Neural progenitor cell (in vitro differentiated cells): ENCODE data around the gene GAB2. TPM values are rescaled to one million over a fixed set of nuclear protein-coding genes. Genes with fewer than 3 reads are reported as not detected.

Experiments
- DNase-seq: peaks from one replicate; pipeline ENCODE4 v3.0.0-alpha.2; 2016; ENCODE audit warnings: low spot score
- H2AFZ ChIP-seq: fragments of 200-600 bp; sonication (generic); replicated peaks from 2 replicates; pipeline ENCODE4 v1.6.1; 2016; ENCODE audit warnings: antibody characterized with exemption
- H3F3A ChIP-seq: fragments of 200-600 bp; sonication (generic); 2 replicates; pipeline ENCODE4 v1.6.1; 2016; ENCODE audit warnings: antibody characterized with exemption, low read depth
- H3K27ac ChIP-seq: fragments of 200-600 bp; sonication (generic); 2 replicates; pipeline ENCODE4 v1.5.1; 2016; ENCODE audit warnings: mild to moderate bottlenecking
- H3K27me3 ChIP-seq: fragments of 200-600 bp; sonication (generic); 2 replicates; pipeline ENCODE4 v1.6.1; 2016; ENCODE audit warnings: mild to moderate bottlenecking, moderate library complexity
- H3K36me3 ChIP-seq: fragments of 200-600 bp; sonication (generic); 2 replicates; pipeline ENCODE4 v1.5.1; 2016
- H3K4me1 ChIP-seq: fragments of 200-600 bp; sonication (generic); 2 replicates; pipeline ENCODE4 v1.6.1; 2016; ENCODE audit warnings: mixed run types
- H3K4me2 ChIP-seq: fragments of 200-600 bp; sonication (generic); 2 replicates; pipeline ENCODE4 v1.6.1; 2016
- H3K4me3 ChIP-seq: fragments of 200-600 bp; sonication (generic); 2 replicates; pipeline ENCODE4 v1.5.1; 2016
- H3K79me2 ChIP-seq: fragments of 200-600 bp; sonication (generic); 2 replicates; pipeline ENCODE4 v1.6.1; 2016; ENCODE audit warnings: low read depth
- H3K9ac ChIP-seq: fragments of 200-600 bp; sonication (generic); 2 replicates; pipeline ENCODE4 v1.6.1; 2016
- H3K9me3 ChIP-seq: fragments of 200-600 bp; sonication (generic); 2 replicates; pipeline ENCODE4 v1.5.1; 2016; ENCODE audit warnings: low read depth
- H4K20me1 ChIP-seq: fragments of 200-600 bp; sonication (generic); 2 replicates; pipeline ENCODE4 v1.6.1; 2016; ENCODE audit warnings: low read depth
- H3K27ac Mint-ChIP-seq: 3 replicates; pipeline ENCODE4 v1.8.0; 2021; ENCODE audit warnings: mixed read lengths
- H3K27me3 Mint-ChIP-seq: 2 replicates; pipeline ENCODE4 v1.8.0; 2022; ENCODE audit warnings: low read depth, mild to moderate bottlenecking, inconsistent platforms, moderate library complexity, mixed read lengths; ENCODE audit not compliant: insufficient read depth
- H3K36me3 Mint-ChIP-seq: 3 replicates; pipeline ENCODE4 v1.8.0; 2021; ENCODE audit warnings: mixed read lengths
- H3K4me1 Mint-ChIP-seq: 3 replicates; pipeline ENCODE4 v1.8.0; 2021; ENCODE audit warnings: mixed read lengths
- H3K4me3 Mint-ChIP-seq: 3 replicates; pipeline ENCODE4 v1.8.0; 2021; ENCODE audit warnings: mild to moderate bottlenecking, moderate library complexity, mixed read lengths
- H3K9me3 Mint-ChIP-seq: 3 replicates; pipeline ENCODE4 v1.8.0; 2020; ENCODE audit warnings: mixed read lengths
- EZH2 ChIP-seq: fragments of 200-600 bp; sonication (generic); IDR thresholded peaks from 2 replicates; pipeline ENCODE4 v1.6.1; 2017; ENCODE audit warnings: antibody characterized with exemption, mild to moderate bottlenecking, moderate library complexity
- EZH2phosphoT487 ChIP-seq: fragments of 200-600 bp; sonication (generic); IDR thresholded peaks from 2 replicates; pipeline ENCODE4 v1.6.1; 2017; ENCODE audit warnings: antibody characterized with exemption
- total RNA-seq: library from RNA; depleted of rRNA; stranded (reverse); fragments of >200 nt; gene quantifications from 2 replicates; pipeline ENCODE4 v1.2.3, GENCODE V29; 2015; ENCODE audit warnings: low replicate concordance
- TF ChIP-seq, protein P1 (sequence below): fragments of 200-600 bp; sonication (generic); IDR thresholded peaks from 2 replicates; pipeline ENCODE4 v1.5.1; 2017; ENCODE audit warnings: antibody characterized with exemption, mild to moderate bottlenecking

Gene GAB2
- total RNA-seq, 1 donor from 2014 or later = 11.1 TPM

DNA sequence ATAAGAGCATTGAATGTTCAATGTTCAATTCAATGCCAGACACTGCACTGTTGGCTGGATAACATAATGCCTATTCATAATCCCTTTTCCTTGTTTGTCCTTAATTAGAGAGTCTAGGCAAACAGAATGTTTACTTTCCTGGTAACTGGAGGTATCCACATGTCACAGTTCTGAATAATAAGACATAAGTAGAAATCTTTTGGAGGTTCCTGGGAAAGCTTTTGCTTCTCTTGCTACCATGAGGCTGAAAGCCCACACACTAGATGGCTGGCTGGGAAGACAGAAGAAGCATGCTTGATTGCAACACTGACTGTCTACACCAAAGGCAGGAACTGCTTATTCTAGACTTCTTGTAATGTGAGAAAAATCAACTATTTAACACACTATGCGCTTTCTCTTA lies 79.5 kb downstream of the GAB2 start:
- TF ChIP-seq, protein P1, sequence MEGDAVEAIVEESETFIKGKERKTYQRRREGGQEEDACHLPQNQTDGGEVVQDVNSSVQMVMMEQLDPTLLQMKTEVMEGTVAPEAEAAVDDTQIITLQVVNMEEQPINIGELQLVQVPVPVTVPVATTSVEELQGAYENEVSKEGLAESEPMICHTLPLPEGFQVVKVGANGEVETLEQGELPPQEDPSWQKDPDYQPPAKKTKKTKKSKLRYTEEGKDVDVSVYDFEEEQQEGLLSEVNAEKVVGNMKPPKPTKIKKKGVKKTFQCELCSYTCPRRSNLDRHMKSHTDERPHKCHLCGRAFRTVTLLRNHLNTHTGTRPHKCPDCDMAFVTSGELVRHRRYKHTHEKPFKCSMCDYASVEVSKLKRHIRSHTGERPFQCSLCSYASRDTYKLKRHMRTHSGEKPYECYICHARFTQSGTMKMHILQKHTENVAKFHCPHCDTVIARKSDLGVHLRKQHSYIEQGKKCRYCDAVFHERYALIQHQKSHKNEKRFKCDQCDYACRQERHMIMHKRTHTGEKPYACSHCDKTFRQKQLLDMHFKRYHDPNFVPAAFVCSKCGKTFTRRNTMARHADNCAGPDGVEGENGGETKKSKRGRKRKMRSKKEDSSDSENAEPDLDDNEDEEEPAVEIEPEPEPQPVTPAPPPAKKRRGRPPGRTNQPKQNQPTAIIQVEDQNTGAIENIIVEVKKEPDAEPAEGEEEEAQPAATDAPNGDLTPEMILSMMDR = no peak
- TF ChIP-seq EZH2 = no peak
- no peak for TF ChIP-seq EZH2phosphoT487
- no peaks in the 10 kb centered on the region for H3K27me3 Mint-ChIP-seq

DNA sequence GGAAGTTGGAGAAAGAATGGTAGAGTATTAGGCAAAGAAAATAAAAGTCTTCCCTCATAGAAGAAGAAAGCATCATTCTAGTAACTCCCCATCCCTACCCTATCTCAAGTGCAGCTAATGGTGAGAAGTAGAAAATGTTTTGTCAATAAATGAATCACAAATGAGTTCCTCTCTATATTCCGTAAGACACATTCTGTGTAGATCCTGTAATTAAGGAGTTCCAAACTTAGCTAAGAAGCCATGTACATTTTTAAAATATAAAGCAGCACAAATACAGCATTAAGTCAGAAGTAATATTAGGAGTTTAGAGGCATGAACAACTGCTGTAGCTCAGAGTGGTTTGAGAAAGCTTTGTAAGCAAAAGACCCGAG lies 80.1 kb downstream of the GAB2 start:
- H4K20me1 ChIP-seq = no peaks in the 10 kb centered on the region
- no peak overlapping the region for H3K27ac ChIP-seq
- no peaks in the 10 kb centered on the region for H3K27me3 ChIP-seq
- H3K36me3 Mint-ChIP-seq = no peaks in the 10 kb centered on the region
- H3K4me1 ChIP-seq = peaks cover 8% of the 10 kb centered on the region
- TF ChIP-seq EZH2 = no peak
- no peak for TF ChIP-seq EZH2phosphoT487
- TF ChIP-seq, protein P1 = no peak
- H3K36me3 ChIP-seq = no peaks in the 10 kb centered on the region
- H3F3A ChIP-seq = peaks cover under 1% of the 10 kb centered on the region
- H3K4me1 Mint-ChIP-seq = no peaks in the 10 kb centered on the region
- no peak overlapping the region for H3K4me2 ChIP-seq
- H3K9me3 Mint-ChIP-seq = peaks cover 18% of the 10 kb centered on the region
- H3K9ac ChIP-seq = no peak overlapping the region
- H3K27ac Mint-ChIP-seq = no peak overlapping the region
- no peak overlapping the region for H3K4me3 ChIP-seq
- H3K79me2 ChIP-seq = peaks cover 13% of the 10 kb centered on the region
- H3K27me3 Mint-ChIP-seq = no peaks in the 10 kb centered on the region
- DNase-seq = no peak
- H3K9me3 ChIP-seq = no peaks in the 10 kb centered on the region
- H3K4me3 Mint-ChIP-seq = no peak overlapping the region
- H2AFZ ChIP-seq = no peak overlapping the region

More for the DNA sequence above, 79.5 kb downstream of the GAB2 start:
- no peak overlapping the region for H3K4me3 ChIP-seq
- no peak for DNase-seq
- no peak overlapping the region for H3K9ac ChIP-seq
- H3K27me3 ChIP-seq = no peaks in the 10 kb centered on the region
- H3K27ac ChIP-seq = no peak overlapping the region
- Mint-ChIP-seq H3K4me1 (no peaks in the 10 kb centered on the region), H3K27ac (no peak overlapping the region), H3K36me3 (no peaks in the 10 kb centered on the region), H3K9me3 (peaks cover 18% of the 10 kb centered on the region), H3K4me3 (no peak overlapping the region)
- H3F3A ChIP-seq = no peaks in the 10 kb centered on the region
- no peaks in the 10 kb centered on the region for H3K36me3 ChIP-seq
- H3K79me2 ChIP-seq = peaks cover 14% of the 10 kb centered on the region
- H3K4me1 ChIP-seq = peaks cover 4% of the 10 kb centered on the region
- H4K20me1 ChIP-seq = no peaks in the 10 kb centered on the region
- H3K4me2 ChIP-seq = no peak overlapping the region
- no peak overlapping the region for H2AFZ ChIP-seq
- H3K9me3 ChIP-seq = no peaks in the 10 kb centered on the region

DNA sequence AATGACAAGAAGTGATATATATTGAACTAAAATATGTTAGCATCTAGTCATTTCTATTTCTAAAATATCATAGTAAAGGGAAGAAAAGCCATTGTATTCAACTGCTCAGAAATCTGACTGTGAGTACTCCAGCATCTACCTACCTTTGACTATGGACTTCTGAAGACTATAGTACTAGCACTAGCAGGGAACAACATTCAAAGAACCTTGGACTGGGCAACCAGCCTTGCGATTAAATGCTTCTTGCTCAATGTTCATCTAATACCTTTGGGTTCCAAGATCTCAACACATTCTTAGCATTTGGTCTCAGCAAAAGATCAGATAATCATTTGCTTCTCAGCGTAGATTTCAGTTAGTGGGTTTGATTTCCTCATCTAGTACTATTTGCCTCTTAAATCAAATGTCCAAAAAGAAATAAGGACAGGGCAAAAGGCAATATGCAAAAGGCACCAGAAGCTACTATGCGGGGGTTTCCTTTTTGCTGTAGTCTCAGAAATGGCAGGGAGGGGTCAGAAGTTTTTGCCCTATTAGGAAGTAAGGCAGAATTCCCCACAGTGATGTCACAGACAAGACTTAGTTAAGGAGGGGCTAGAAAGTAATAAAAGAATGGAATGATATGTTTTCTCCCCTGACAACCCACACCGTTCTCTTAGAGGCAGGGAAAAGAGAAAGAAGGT lies 80.6 kb downstream of the GAB2 start:
- Histone ChIP-seq H3K4me2 (no peak overlapping the region), H4K20me1 (no peaks in the 10 kb centered on the region), H3K27ac (no peak overlapping the region), H3K79me2 (peaks cover 11% of the 10 kb centered on the region), H3K4me3 (no peak overlapping the region), H2AFZ (no peak overlapping the region), H3K9ac (no peak overlapping the region), H3F3A (peaks cover 6% of the 10 kb centered on the region), H3K27me3 (no peaks in the 10 kb centered on the region), H3K9me3 (no peaks in the 10 kb centered on the region), H3K4me1 (peaks cover 13% of the 10 kb centered on the region), H3K36me3 (no peaks in the 10 kb centered on the region)
- H3K4me3 Mint-ChIP-seq = no peak overlapping the region
- H3K36me3 Mint-ChIP-seq = no peaks in the 10 kb centered on the region
- peaks cover 2% of the 10 kb centered on the region for H3K4me1 Mint-ChIP-seq
- H3K27ac Mint-ChIP-seq = no peak overlapping the region
- TF ChIP-seq, protein P1 = no peak
- TF ChIP-seq EZH2 (no peak), EZH2phosphoT487 (no peak)
- peaks cover 18% of the 10 kb centered on the region for H3K9me3 Mint-ChIP-seq
- no peak for DNase-seq
- H3K27me3 Mint-ChIP-seq = no peaks in the 10 kb centered on the region
